H9 (cell line): ENCODE measurements around the gene LPAR3. TPM values are rescaled to one million over a fixed set of nuclear protein-coding genes. Genes with fewer than 3 reads are reported as not detected.

Experiments used
- DNase-seq: peaks from one replicate; pipeline ENCODE4 v3.0.0-alpha.2; 2017
- H2AFZ ChIP-seq: one replicate; pipeline ENCODE4 v1.6.1; 2013; ENCODE audit warnings: mild to moderate bottlenecking, low read length, control low read depth, moderate library complexity
- H2AK5ac ChIP-seq: 2 replicates; pipeline ENCODE4 v1.6.1; 2013; ENCODE audit warnings: low read length, control low read depth, mixed read lengths; ENCODE audit not compliant: insufficient read length
- H2BK120ac ChIP-seq: one replicate; pipeline ENCODE4 v1.6.1; 2013; ENCODE audit warnings: low read depth, mild to moderate bottlenecking, low read length, control low read depth, inconsistent platforms; ENCODE audit not compliant: poor library complexity, severe bottlenecking
- H2BK12ac ChIP-seq: 2 replicates; pipeline ENCODE4 v1.6.1; 2013; ENCODE audit warnings: low read length, control low read depth, mixed read lengths, low read depth; ENCODE audit not compliant: insufficient read length
- H2BK15ac ChIP-seq: 2 replicates; pipeline ENCODE4 v1.6.1; 2013; ENCODE audit warnings: low read depth, low read length, control low read depth
- H2BK20ac ChIP-seq: one replicate; pipeline ENCODE4 v1.6.1; 2013; ENCODE audit warnings: low read depth, mild to moderate bottlenecking, low read length, control low read depth, inconsistent platforms; ENCODE audit not compliant: poor library complexity, severe bottlenecking
- H2BK5ac ChIP-seq: 2 replicates; pipeline ENCODE4 v1.6.1; 2013; ENCODE audit warnings: low read length, control low read depth, mixed read lengths; ENCODE audit not compliant: insufficient read length
- H3K14ac ChIP-seq: 2 replicates; pipeline ENCODE4 v1.6.1; 2013; ENCODE audit warnings: low read length, control low read depth; ENCODE audit not compliant: insufficient read depth
- H3K18ac ChIP-seq: 2 replicates; pipeline ENCODE4 v1.6.1; 2013; ENCODE audit warnings: low read depth, mild to moderate bottlenecking, mixed read lengths, low read length, control low read depth; ENCODE audit not compliant: insufficient read length
- H3K23ac ChIP-seq: 2 replicates; pipeline ENCODE4 v1.6.1; 2013; ENCODE audit warnings: low read length, control low read depth, mixed read lengths, low read depth; ENCODE audit not compliant: insufficient read length
- H3K23me2 ChIP-seq: 2 replicates; pipeline ENCODE4 v1.6.1; 2013; ENCODE audit warnings: low read depth, mild to moderate bottlenecking, mixed read lengths, low read length, control low read depth; ENCODE audit not compliant: insufficient read length, poor library complexity, severe bottlenecking
- H3K27ac ChIP-seq: 2 replicates; pipeline ENCODE4 v1.5.1; 2013; ENCODE audit warnings: low read length, control low read depth, mixed read lengths, low read depth; ENCODE audit not compliant: insufficient read length
- H3K27me3 ChIP-seq: 2 replicates; pipeline ENCODE4 v1.6.1; 2013; ENCODE audit warnings: low read length, control low read depth, inconsistent platforms; ENCODE audit not compliant: insufficient read depth
- H3K4ac ChIP-seq: 2 replicates; pipeline ENCODE4 v1.6.1; 2013; ENCODE audit warnings: low read depth, mild to moderate bottlenecking, control low read depth, inconsistent platforms, low read length, moderate library complexity
- H3K4me1 ChIP-seq: 2 replicates; pipeline ENCODE4 v1.6.1; 2013; ENCODE audit warnings: low read length, control low read depth, inconsistent platforms; ENCODE audit not compliant: insufficient read depth
- H3K4me2 ChIP-seq: 2 replicates; pipeline ENCODE4 v1.6.1; 2013; ENCODE audit warnings: low read length, control low read depth, mixed read lengths; ENCODE audit not compliant: insufficient read length, insufficient read depth
- H3K56ac ChIP-seq: 2 replicates; pipeline ENCODE4 v1.6.1; 2013; ENCODE audit warnings: low read depth, mild to moderate bottlenecking, mixed read lengths, low read length, control low read depth; ENCODE audit not compliant: insufficient read length
- H3K79me1 ChIP-seq: 2 replicates; pipeline ENCODE4 v1.6.1; 2013; ENCODE audit warnings: low read depth, mild to moderate bottlenecking, moderate library complexity, low read length, control low read depth, inconsistent platforms; ENCODE audit not compliant: insufficient read depth, poor library complexity, severe bottlenecking
- H3K79me2 ChIP-seq: 2 replicates; pipeline ENCODE4 v1.6.1; 2013; ENCODE audit warnings: low read length, control low read depth, inconsistent platforms; ENCODE audit not compliant: insufficient read depth
- H3K9ac ChIP-seq: 2 replicates; pipeline ENCODE4 v1.6.1; 2013; ENCODE audit warnings: low read length, control low read depth, mixed read lengths; ENCODE audit not compliant: insufficient read length; ENCODE audit errors: extremely low read depth
- H3K9me3 ChIP-seq: one replicate; pipeline ENCODE4 v1.6.1; 2013; ENCODE audit warnings: low read depth, low read length, inconsistent platforms; ENCODE audit not compliant: control insufficient read depth
- H3T11ph ChIP-seq: one replicate; pipeline ENCODE4 v1.6.1; 2013; ENCODE audit warnings: mild to moderate bottlenecking, low read length, control low read depth, inconsistent platforms
- H4K20me1 ChIP-seq: one replicate; pipeline ENCODE4 v1.6.1; 2013; ENCODE audit not compliant: control insufficient read depth, insufficient read length, insufficient read depth
- H4K5ac ChIP-seq: 2 replicates; pipeline ENCODE4 v1.6.1; 2013; ENCODE audit warnings: low read depth, mild to moderate bottlenecking, mixed read lengths, low read length, control low read depth; ENCODE audit not compliant: insufficient read length
- H4K8ac ChIP-seq: replicated peaks from 2 replicates; pipeline ENCODE4 v1.6.1; 2013; ENCODE audit warnings: low read length, control low read depth, mixed read lengths, low read depth; ENCODE audit not compliant: insufficient read length
- H4K91ac ChIP-seq: 2 replicates; pipeline ENCODE4 v1.6.1; 2013; ENCODE audit warnings: low read depth, mild to moderate bottlenecking, moderate library complexity, mixed read lengths, low read length, control low read depth; ENCODE audit not compliant: insufficient read length
- H3K27ac Mint-ChIP-seq, 3 experiments: 2 replicates in 2 of 3; 3 replicates in 1 of 3; pipeline ENCODE4 v1.8.0; 2020 to 2021; ENCODE audit warnings: mixed read lengths in 3 of 3, mild to moderate bottlenecking in 1 of 3, moderate library complexity in 1 of 3
- H3K27me3 Mint-ChIP-seq: 2 replicates; pipeline ENCODE4 v1.8.0; 2021; ENCODE audit warnings: low read depth, mild to moderate bottlenecking, moderate library complexity, mixed read lengths
- H3K36me3 Mint-ChIP-seq, 3 experiments: 2 replicates in 2 of 3; 3 replicates in 1 of 3; pipeline ENCODE4 v1.8.0; 2020 to 2021; ENCODE audit warnings: low read depth in 3 of 3, mixed read lengths in 3 of 3; ENCODE audit not compliant: insufficient read depth in 1 of 3
- H3K4me1 Mint-ChIP-seq, 2 experiments: 2 replicates each; pipeline ENCODE4 v1.8.0; 2020; ENCODE audit warnings: mixed read lengths in 2 of 2
- H3K4me3 Mint-ChIP-seq, 2 experiments: 2 replicates in 1 of 2; 3 replicates in 1 of 2; pipeline ENCODE4 v1.8.0; 2020 to 2021; ENCODE audit warnings: mild to moderate bottlenecking in 2 of 2, mixed read lengths in 2 of 2, moderate library complexity in 1 of 2
- H3K9me3 Mint-ChIP-seq, 2 experiments: 2 replicates in 1 of 2; 3 replicates in 1 of 2; pipeline ENCODE4 v1.8.0; 2020; ENCODE audit warnings: mild to moderate bottlenecking in 2 of 2, mixed read lengths in 2 of 2, moderate library complexity in 1 of 2
- total RNA-seq: library from RNA; stranded (reverse); gene quantifications from 2 replicates; pipeline ENCODE4 v1.2.1, GENCODE V29; 2021
- TF ChIP-seq, protein P1 (sequence below): fragments of 200-600 bp; sonication (generic); conservative IDR thresholded peaks from 3 replicates; pipeline ENCODE4 v1.8.0; 2021; ENCODE audit warnings: antibody characterized with exemption, mild to moderate bottlenecking

LPAR3 gene
- total RNA-seq, 1 experiment from 2014 or later, result 3.0 TPM

- Histone ChIP-seq H3T11ph (no peak overlapping the region), H2BK12ac (no peak overlapping the region), H3K9me3 (no peaks in the 10 kb centered on the region), H2AK5ac (no peak overlapping the region), H4K20me1 (no peaks in the 10 kb centered on the region), H3K79me1 (no peaks in the 10 kb centered on the region), H2BK5ac (no peak overlapping the region), H3K4ac (no peak overlapping the region), H3K14ac (no peak overlapping the region), H3K9ac (no peak overlapping the region), H4K8ac (no peak overlapping the region), H3K27ac (no peak overlapping the region), H2BK120ac (no peak overlapping the region), H3K18ac (no peak overlapping the region), H4K5ac (no peak overlapping the region), H2BK20ac (no peak overlapping the region), H3K56ac (no peak overlapping the region), H3K23ac (no peak overlapping the region), H3K4me1 (no peaks in the 10 kb centered on the region), H4K91ac (no peak overlapping the region), H2BK15ac (no peak overlapping the region), H3K23me2 (no peaks in the 10 kb centered on the region), H3K27me3 (no peaks in the 10 kb centered on the region), H3K79me2 (no peaks in the 10 kb centered on the region), H3K4me2 (no peak overlapping the region), H2AFZ (no peak overlapping the region)
- no peaks in the 10 kb centered on the region for H3K27me3 Mint-ChIP-seq
- H3K27ac Mint-ChIP-seq, result no peak overlapping the region
- H3K36me3 Mint-ChIP-seq, result no peaks in the 10 kb centered on the region; a peak in 1 of 7 replicates
- H3K9me3 Mint-ChIP-seq, result no peaks in the 10 kb centered on the region
- TF ChIP-seq, protein P1, sequence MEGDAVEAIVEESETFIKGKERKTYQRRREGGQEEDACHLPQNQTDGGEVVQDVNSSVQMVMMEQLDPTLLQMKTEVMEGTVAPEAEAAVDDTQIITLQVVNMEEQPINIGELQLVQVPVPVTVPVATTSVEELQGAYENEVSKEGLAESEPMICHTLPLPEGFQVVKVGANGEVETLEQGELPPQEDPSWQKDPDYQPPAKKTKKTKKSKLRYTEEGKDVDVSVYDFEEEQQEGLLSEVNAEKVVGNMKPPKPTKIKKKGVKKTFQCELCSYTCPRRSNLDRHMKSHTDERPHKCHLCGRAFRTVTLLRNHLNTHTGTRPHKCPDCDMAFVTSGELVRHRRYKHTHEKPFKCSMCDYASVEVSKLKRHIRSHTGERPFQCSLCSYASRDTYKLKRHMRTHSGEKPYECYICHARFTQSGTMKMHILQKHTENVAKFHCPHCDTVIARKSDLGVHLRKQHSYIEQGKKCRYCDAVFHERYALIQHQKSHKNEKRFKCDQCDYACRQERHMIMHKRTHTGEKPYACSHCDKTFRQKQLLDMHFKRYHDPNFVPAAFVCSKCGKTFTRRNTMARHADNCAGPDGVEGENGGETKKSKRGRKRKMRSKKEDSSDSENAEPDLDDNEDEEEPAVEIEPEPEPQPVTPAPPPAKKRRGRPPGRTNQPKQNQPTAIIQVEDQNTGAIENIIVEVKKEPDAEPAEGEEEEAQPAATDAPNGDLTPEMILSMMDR, result no peak
- H3K4me3 Mint-ChIP-seq, result no peak overlapping the region
- DNase-seq, result no peak
- H3K4me1 Mint-ChIP-seq, result peaks cover 0 to 2% of the 10 kb centered on the region in 2 experiments; a peak in 1 of 4 replicates
These were observed 52.7 kb downstream of the LPAR3 start for GRCh38 chr1:84840346-84840745.
